ENCODE results near the gene CAMK2G. TPM values are rescaled to one million over a fixed set of nuclear protein-coding genes. Genes with fewer than 3 reads are reported as not detected.

Gene CAMK2G
- total and polyA plus RNA-seq, 2 experiments from 2014 or later, result 30.6 to 34.1 TPM

DNA sequence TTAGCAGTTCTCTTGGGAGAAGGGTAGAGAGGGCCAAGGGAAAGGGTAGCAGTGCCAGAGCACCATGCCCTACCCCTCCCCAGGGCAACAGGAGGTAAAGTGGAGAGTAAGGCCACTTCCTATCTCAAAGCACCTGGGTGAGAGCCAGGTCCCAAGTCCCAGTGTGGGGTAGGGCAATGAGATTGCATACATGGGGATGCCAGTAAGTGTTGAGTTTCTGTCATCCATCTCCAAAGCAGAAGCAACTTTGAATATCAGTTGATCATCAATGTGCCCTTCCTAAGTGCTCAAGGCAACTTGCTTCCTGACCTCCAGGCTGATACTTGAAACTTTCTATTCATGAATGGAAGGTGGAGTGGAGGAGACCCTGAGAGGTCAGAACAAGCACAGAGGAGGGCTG, 2.2 kb upstream of the CAMK2G start:
- H3K4me3 ChIP-seq, result no peak overlapping the region
- TF ChIP-seq, protein P1, sequence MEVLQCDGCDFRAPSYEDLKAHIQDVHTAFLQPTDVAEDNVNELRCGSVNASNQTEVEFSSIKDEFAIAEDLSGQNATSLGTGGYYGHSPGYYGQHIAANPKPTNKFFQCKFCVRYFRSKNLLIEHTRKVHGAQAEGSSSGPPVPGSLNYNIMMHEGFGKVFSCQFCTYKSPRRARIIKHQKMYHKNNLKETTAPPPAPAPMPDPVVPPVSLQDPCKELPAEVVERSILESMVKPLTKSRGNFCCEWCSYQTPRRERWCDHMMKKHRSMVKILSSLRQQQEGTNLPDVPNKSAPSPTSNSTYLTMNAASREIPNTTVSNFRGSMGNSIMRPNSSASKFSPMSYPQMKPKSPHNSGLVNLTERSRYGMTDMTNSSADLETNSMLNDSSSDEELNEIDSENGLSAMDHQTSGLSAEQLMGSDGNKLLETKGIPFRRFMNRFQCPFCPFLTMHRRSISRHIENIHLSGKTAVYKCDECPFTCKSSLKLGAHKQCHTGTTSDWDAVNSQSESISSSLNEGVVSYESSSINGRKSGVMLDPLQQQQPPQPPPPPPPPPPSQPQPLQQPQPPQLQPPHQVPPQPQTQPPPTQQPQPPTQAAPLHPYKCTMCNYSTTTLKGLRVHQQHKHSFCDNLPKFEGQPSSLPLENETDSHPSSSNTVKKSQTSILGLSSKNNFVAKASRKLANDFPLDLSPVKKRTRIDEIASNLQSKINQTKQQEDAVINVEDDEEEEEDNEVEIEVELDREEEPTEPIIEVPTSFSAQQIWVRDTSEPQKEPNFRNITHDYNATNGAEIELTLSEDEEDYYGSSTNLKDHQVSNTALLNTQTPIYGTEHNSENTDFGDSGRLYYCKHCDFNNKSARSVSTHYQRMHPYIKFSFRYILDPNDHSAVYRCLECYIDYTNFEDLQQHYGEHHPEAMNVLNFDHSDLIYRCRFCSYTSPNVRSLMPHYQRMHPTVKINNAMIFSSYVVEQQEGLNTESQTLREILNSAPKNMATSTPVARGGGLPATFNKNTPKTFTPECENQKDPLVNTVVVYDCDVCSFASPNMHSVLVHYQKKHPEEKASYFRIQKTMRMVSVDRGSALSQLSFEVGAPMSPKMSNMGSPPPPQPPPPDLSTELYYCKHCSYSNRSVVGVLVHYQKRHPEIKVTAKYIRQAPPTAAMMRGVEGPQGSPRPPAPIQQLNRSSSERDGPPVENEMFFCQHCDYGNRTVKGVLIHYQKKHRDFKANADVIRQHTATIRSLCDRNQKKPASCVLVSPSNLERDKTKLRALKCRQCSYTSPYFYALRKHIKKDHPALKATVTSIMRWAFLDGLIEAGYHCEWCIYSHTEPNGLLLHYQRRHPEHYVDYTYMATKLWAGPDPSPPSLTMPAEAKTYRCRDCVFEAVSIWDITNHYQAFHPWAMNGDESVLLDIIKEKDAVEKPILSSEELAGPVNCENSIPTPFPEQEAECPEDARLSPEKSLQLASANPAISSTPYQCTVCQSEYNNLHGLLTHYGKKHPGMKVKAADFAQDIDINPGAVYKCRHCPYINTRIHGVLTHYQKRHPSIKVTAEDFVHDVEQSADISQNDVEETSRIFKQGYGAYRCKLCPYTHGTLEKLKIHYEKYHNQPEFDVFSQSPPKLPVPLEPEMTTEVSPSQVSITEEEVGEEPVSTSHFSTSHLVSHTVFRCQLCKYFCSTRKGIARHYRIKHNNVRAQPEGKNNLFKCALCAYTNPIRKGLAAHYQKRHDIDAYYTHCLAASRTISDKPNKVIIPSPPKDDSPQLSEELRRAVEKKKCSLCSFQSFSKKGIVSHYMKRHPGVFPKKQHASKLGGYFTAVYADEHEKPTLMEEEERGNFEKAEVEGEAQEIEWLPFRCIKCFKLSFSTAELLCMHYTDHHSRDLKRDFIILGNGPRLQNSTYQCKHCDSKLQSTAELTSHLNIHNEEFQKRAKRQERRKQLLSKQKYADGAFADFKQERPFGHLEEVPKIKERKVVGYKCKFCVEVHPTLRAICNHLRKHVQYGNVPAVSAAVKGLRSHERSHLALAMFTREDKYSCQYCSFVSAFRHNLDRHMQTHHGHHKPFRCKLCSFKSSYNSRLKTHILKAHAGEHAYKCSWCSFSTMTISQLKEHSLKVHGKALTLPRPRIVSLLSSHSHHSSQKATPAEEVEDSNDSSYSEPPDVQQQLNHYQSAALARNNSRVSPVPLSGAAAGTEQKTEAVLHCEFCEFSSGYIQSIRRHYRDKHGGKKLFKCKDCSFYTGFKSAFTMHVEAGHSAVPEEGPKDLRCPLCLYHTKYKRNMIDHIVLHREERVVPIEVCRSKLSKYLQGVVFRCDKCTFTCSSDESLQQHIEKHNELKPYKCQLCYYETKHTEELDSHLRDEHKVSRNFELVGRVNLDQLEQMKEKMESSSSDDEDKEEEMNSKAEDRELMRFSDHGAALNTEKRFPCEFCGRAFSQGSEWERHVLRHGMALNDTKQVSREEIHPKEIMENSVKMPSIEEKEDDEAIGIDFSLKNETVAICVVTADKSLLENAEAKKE (CRISPR knock-in tag; IDR thresholded peaks at IDR 0.05), result no peak
- TF ChIP-seq STAT1 (IDR thresholded peaks at IDR 0.05; ENCODE audit: unreplicated experiment), result no peak
- no peak for TF ChIP-seq ZNF331 (CRISPR knock-in tag; IDR thresholded peaks at IDR 0.05; ENCODE audit: low read depth)
- TF ChIP-seq POLR2AphosphoS5 (IDR thresholded peaks at IDR 0.05; ENCODE audit: low read depth), result no peak
- TF ChIP-seq EZH2phosphoT487 (IDR thresholded peaks at IDR 0.05; ENCODE audit: unreplicated experiment), result no peak
- TF ChIP-seq ETS1 (IDR thresholded peaks at IDR 0.05), result no peak
- no peak for TF ChIP-seq ZNF114 (CRISPR knock-in tag; IDR thresholded peaks at IDR 0.05)
- no peak for TF ChIP-seq JUNB (IDR thresholded peaks at IDR 0.05; ENCODE audit: unreplicated experiment)
- TF ChIP-seq EZH2 (IDR thresholded peaks at IDR 0.05; ENCODE audit: low read depth, unreplicated experiment), result no peak
- no peak for TF ChIP-seq NANOG (IDR thresholded peaks at IDR 0.05; ENCODE audit: borderline replicate concordance)
- TF ChIP-seq CREB1 (CRISPR knock-in tag; IDR thresholded peaks at IDR 0.05; ENCODE audit: low read depth), result no peak
- TF ChIP-seq CTCF (conservative IDR thresholded peaks at IDR 0.05; ENCODE audit: low read depth in 2 of 2), result no peak
- TF ChIP-seq, protein P2, sequence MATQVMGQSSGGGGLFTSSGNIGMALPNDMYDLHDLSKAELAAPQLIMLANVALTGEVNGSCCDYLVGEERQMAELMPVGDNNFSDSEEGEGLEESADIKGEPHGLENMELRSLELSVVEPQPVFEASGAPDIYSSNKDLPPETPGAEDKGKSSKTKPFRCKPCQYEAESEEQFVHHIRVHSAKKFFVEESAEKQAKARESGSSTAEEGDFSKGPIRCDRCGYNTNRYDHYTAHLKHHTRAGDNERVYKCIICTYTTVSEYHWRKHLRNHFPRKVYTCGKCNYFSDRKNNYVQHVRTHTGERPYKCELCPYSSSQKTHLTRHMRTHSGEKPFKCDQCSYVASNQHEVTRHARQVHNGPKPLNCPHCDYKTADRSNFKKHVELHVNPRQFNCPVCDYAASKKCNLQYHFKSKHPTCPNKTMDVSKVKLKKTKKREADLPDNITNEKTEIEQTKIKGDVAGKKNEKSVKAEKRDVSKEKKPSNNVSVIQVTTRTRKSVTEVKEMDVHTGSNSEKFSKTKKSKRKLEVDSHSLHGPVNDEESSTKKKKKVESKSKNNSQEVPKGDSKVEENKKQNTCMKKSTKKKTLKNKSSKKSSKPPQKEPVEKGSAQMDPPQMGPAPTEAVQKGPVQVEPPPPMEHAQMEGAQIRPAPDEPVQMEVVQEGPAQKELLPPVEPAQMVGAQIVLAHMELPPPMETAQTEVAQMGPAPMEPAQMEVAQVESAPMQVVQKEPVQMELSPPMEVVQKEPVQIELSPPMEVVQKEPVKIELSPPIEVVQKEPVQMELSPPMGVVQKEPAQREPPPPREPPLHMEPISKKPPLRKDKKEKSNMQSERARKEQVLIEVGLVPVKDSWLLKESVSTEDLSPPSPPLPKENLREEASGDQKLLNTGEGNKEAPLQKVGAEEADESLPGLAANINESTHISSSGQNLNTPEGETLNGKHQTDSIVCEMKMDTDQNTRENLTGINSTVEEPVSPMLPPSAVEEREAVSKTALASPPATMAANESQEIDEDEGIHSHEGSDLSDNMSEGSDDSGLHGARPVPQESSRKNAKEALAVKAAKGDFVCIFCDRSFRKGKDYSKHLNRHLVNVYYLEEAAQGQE (IDR thresholded peaks at IDR 0.05; ENCODE audit: unreplicated experiment), result no peak
- H3F3A ChIP-seq (replicated peaks; ENCODE audit: low read depth), result peaks cover 12% of the 10 kb centered on the region; the same call in 1 of the 2 replicates
- H3K9me2 ChIP-seq (ENCODE audit: insufficient read depth), result no peaks in the 10 kb centered on the region
- H3K9me3 Mint-ChIP-seq, result no peaks in the 10 kb centered on the region
- no peak overlapping the region for H3K4me3 Mint-ChIP-seq
- H3K4me1 ChIP-seq (ENCODE audit: insufficient read depth), result peaks cover 4% of the 10 kb centered on the region
- H3K4me1 Mint-ChIP-seq, result peaks cover 28% of the 10 kb centered on the region
- no peaks in the 10 kb centered on the region for H3K36me3 ChIP-seq (ENCODE audit: insufficient read depth)
- peaks cover 16% of the 10 kb centered on the region for H3K36me3 Mint-ChIP-seq (ENCODE audit: low read depth)
- no peak overlapping the region for H3K27ac Mint-ChIP-seq
- ATAC-seq (no peak), DNase-seq (ENCODE audit: low spot score) (no peak)
- H3K79me2 ChIP-seq (replicated peaks; ENCODE audit: insufficient read depth), result peaks cover 18% of the 10 kb centered on the region
- peaks cover 13% of the 10 kb centered on the region; the same call in 1 of the 2 replicates for H4K20me1 ChIP-seq (replicated peaks; ENCODE audit: insufficient read depth)
- H3K4me2 ChIP-seq, result no peak overlapping the region
- no peak overlapping the region for H3K27ac ChIP-seq (ENCODE audit: low read depth)
- H3K27me3 ChIP-seq (ENCODE audit: insufficient read depth), result peaks cover 7% of the 10 kb centered on the region; the same call in 1 of the 2 replicates
- H3K27me3 Mint-ChIP-seq (ENCODE audit: insufficient read depth, low read depth, poor library complexity), result peaks cover 11% of the 10 kb centered on the region
- H2AFZ ChIP-seq, result no peak overlapping the region

All from GM23338 (cell line).